Liver (tissue), 3 donors: ENCODE data around the gene TMEM232.

ENCODE experiments used
- ATF3 ChIP-seq: IDR thresholded peaks from 2 replicates; pipeline ENCODE4 v1.6.1; 2016; ENCODE audit warnings: antibody characterized with exemption
- CTCF ChIP-seq: fragments of 150-350 bp; IDR thresholded peaks from 2 replicates; pipeline ENCODE4 v1.5.1; 2017; ENCODE audit warnings: improper control_type of control experiment, low read depth, low read length; ENCODE audit not compliant: missing input control
- FOXA1 ChIP-seq: IDR thresholded peaks from 2 replicates; pipeline ENCODE4 v1.6.1; 2016; ENCODE audit warnings: antibody characterized with exemption
- JUND ChIP-seq, 2 donors: IDR thresholded peaks; 2 replicates each; pipeline ENCODE4 v1.6.1; 2016; ENCODE audit warnings: antibody characterized with exemption in 2 of 2
- MAX ChIP-seq: IDR thresholded peaks from 2 replicates; pipeline ENCODE4 v1.6.1; 2016; ENCODE audit warnings: antibody characterized with exemption
- RAD21 ChIP-seq, 2 donors: IDR thresholded peaks; 2 replicates each; pipeline ENCODE4 v1.6.1; 2016; ENCODE audit warnings: antibody characterized with exemption in 2 of 2, mild to moderate bottlenecking in 2 of 2
- REST ChIP-seq: IDR thresholded peaks from 2 replicates; pipeline ENCODE4 v1.6.1; 2016; ENCODE audit warnings: antibody characterized with exemption, mild to moderate bottlenecking
- SP1 ChIP-seq: IDR thresholded peaks from 2 replicates; pipeline ENCODE4 v1.6.1; 2018; ENCODE audit warnings: antibody characterized with exemption, mild to moderate bottlenecking
- TAF1 ChIP-seq: conservative IDR thresholded peaks from 2 replicates; pipeline ENCODE4 v1.6.1; 2016; ENCODE audit warnings: antibody characterized with exemption, mild to moderate bottlenecking
- donor health status: healthy.
- donor health status: healthy.

GRCh38 chr5:110398951-110399350, 327.5 kb downstream of the TMEM232 start:
- TF ChIP-seq CTCF (no peak), FOXA1 (no peak), TAF1 (no peak), REST (no peak), MAX (no peak), ATF3 (no peak), RAD21 (IDR thresholded peaks at IDR 0.05) (no peak), JUND (IDR thresholded peaks at IDR 0.05) (no peak), SP1 (no peak)
